SK-N-SH treated with all-trans-retinoic acid at 6 μM for 48 hours (cell line): ENCODE measurements around the gene NUDT15.
"Not testable (repeated sequence)": the region's sequence is repeated elsewhere in the genome, so short reads cannot be mapped to it uniquely, and the experiment has no call there.

Source experiments
- ATAC-seq: fragments of 200-7000 bp; cut with Tn5 transposase; 3 replicates; pipeline ENCODE4 v1.9.1; 2020; ENCODE audit warnings: mild to moderate bottlenecking, moderate library complexity
- ARNTL ChIP-seq: fragments of 450-650 bp; formaldehyde crosslinking; IDR thresholded peaks from 2 replicates; pipeline ENCODE4 v1.5.0; 2020; ENCODE audit warnings: low read depth, mild to moderate bottlenecking, moderate library complexity, borderline replicate concordance
- CSDC2 ChIP-seq: fragments of 250-450 bp; sonication (Bioruptor Pico); IDR thresholded peaks from 2 replicates; pipeline ENCODE4 v1.5.0; 2020; ENCODE audit warnings: mild to moderate bottlenecking, moderate library complexity
- ESRRG ChIP-seq: fragments of 250-450 bp; sonication (Bioruptor Pico); IDR thresholded peaks from 2 replicates; pipeline ENCODE4 v1.6.1; 2021; ENCODE audit warnings: mild to moderate bottlenecking
- OSR1 ChIP-seq: fragments of 250-450 bp; sonication (Bioruptor Pico); IDR thresholded peaks from 2 replicates; pipeline ENCODE4 v1.8.0; 2022; ENCODE audit warnings: moderate library complexity, mild to moderate bottlenecking, inconsistent platforms
- PPARA ChIP-seq: fragments of 250-450 bp; sonication (Bioruptor Pico); IDR thresholded peaks from 2 replicates; pipeline ENCODE4 v1.5.0; 2020; ENCODE audit warnings: mild to moderate bottlenecking, borderline replicate concordance
- RARB ChIP-seq: fragments of 250-450 bp; sonication (Bioruptor Pico); IDR thresholded peaks from 2 replicates; pipeline ENCODE4 v1.8.0; 2021; ENCODE audit warnings: mild to moderate bottlenecking, moderate library complexity
- SNAI2 ChIP-seq: fragments of 250-450 bp; sonication (Bioruptor Pico); IDR thresholded peaks from 2 replicates; pipeline ENCODE4 v1.5.0; 2020; ENCODE audit warnings: mild to moderate bottlenecking, moderate library complexity
- TCF4 ChIP-seq: fragments of 250-450 bp; sonication (Bioruptor Pico); IDR thresholded peaks from 2 replicates; pipeline ENCODE4 v1.8.0; 2021; ENCODE audit warnings: mild to moderate bottlenecking, moderate library complexity, borderline replicate concordance
- TOX ChIP-seq: fragments of 250-450 bp; sonication (Bioruptor Pico); IDR thresholded peaks from 2 replicates; pipeline ENCODE4 v1.8.0; 2021; ENCODE audit warnings: mild to moderate bottlenecking, moderate library complexity, borderline replicate concordance
- ZC3H10 ChIP-seq: fragments of 250-450 bp; sonication (Bioruptor Pico); IDR thresholded peaks from 2 replicates; pipeline ENCODE4 v1.5.1; 2021; ENCODE audit warnings: mild to moderate bottlenecking, moderate library complexity
- ZFP3 ChIP-seq: fragments of 250-450 bp; sonication (Bioruptor Pico); IDR thresholded peaks from 2 replicates; pipeline ENCODE4 v1.5.0; 2020; ENCODE audit warnings: mild to moderate bottlenecking, moderate library complexity
- ZNF565 ChIP-seq: fragments of 450-650 bp; formaldehyde crosslinking; conservative IDR thresholded peaks from 2 replicates; pipeline ENCODE4 v1.5.0; 2020; ENCODE audit warnings: low read depth, mild to moderate bottlenecking, moderate library complexity
- ZNF70 ChIP-seq: fragments of 450-650 bp; formaldehyde crosslinking; IDR thresholded peaks from 2 replicates; pipeline ENCODE4 v1.5.0; 2020; ENCODE audit warnings: mild to moderate bottlenecking, moderate library complexity
- ZNF8 ChIP-seq: fragments of 450-650 bp; formaldehyde crosslinking; IDR thresholded peaks from 2 replicates; pipeline ENCODE4 v1.5.0; 2020; ENCODE audit warnings: mild to moderate bottlenecking, moderate library complexity
- TF ChIP-seq, protein P1 (sequence below): fragments of 250-450 bp; sonication (Bioruptor Pico); IDR thresholded peaks from 2 replicates; pipeline ENCODE4 v1.8.0; 2020; ENCODE audit warnings: mild to moderate bottlenecking, moderate library complexity, borderline replicate concordance
- TF ChIP-seq, protein P2 (sequence below): fragments of 250-450 bp; sonication (Bioruptor Pico); IDR thresholded peaks from 2 replicates; pipeline ENCODE4 v1.5.1; 2020; ENCODE audit warnings: low read depth, mild to moderate bottlenecking, moderate library complexity
- TF ChIP-seq, protein P3 (sequence below): fragments of 250-450 bp; sonication (Bioruptor Pico); IDR thresholded peaks from 2 replicates; pipeline ENCODE4 v1.5.1; 2021; ENCODE audit warnings: mild to moderate bottlenecking, moderate library complexity
- TF ChIP-seq, protein P4 (sequence below): fragments of 250-450 bp; sonication (Bioruptor Pico); IDR thresholded peaks from 2 replicates; pipeline ENCODE4 v1.8.0; 2021; ENCODE audit warnings: low read depth, mild to moderate bottlenecking, moderate library complexity, borderline replicate concordance

Gene NUDT15

DNA sequence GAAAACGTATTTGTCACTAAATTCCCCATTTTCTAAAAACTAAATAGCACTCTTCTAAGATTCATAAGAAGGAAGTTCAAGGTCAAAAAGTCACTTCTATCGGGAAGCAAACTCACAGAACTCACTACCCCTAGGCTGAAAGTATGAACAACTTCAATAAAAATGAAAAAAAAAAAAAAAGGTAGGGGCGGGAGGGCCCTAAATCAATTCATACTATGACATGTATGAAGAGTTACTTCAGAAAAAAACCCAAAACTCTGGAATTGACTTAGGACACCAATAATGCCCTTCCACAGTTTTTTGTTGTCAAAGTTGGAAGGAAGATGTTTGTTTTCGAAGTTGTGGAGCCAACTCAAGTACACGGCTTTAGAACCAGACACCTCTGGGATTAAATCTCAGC is 37.6 kb upstream of the NUDT15 start:
- TF ChIP-seq SNAI2 (no peak), CSDC2 (CRISPR knock-in tag) (no peak), RARB (CRISPR knock-in tag) (no peak), ZFP3 (CRISPR knock-in tag) (no peak), ESRRG (CRISPR knock-in tag) (no peak)
- TF ChIP-seq, protein P1, sequence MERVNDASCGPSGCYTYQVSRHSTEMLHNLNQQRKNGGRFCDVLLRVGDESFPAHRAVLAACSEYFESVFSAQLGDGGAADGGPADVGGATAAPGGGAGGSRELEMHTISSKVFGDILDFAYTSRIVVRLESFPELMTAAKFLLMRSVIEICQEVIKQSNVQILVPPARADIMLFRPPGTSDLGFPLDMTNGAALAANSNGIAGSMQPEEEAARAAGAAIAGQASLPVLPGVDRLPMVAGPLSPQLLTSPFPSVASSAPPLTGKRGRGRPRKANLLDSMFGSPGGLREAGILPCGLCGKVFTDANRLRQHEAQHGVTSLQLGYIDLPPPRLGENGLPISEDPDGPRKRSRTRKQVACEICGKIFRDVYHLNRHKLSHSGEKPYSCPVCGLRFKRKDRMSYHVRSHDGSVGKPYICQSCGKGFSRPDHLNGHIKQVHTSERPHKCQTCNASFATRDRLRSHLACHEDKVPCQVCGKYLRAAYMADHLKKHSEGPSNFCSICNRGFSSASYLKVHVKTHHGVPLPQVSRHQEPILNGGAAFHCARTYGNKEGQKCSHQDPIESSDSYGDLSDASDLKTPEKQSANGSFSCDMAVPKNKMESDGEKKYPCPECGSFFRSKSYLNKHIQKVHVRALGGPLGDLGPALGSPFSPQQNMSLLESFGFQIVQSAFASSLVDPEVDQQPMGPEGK: no peak
- TF ChIP-seq, protein P2, sequence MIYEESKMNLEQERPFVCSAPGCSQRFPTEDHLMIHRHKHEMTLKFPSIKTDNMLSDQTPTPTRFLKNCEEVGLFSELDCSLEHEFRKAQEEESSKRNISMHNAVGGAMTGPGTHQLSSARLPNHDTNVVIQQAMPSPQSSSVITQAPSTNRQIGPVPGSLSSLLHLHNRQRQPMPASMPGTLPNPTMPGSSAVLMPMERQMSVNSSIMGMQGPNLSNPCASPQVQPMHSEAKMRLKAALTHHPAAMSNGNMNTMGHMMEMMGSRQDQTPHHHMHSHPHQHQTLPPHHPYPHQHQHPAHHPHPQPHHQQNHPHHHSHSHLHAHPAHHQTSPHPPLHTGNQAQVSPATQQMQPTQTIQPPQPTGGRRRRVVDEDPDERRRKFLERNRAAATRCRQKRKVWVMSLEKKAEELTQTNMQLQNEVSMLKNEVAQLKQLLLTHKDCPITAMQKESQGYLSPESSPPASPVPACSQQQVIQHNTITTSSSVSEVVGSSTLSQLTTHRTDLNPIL (CRISPR knock-in tag): no peak
- TF ChIP-seq, protein P3, sequence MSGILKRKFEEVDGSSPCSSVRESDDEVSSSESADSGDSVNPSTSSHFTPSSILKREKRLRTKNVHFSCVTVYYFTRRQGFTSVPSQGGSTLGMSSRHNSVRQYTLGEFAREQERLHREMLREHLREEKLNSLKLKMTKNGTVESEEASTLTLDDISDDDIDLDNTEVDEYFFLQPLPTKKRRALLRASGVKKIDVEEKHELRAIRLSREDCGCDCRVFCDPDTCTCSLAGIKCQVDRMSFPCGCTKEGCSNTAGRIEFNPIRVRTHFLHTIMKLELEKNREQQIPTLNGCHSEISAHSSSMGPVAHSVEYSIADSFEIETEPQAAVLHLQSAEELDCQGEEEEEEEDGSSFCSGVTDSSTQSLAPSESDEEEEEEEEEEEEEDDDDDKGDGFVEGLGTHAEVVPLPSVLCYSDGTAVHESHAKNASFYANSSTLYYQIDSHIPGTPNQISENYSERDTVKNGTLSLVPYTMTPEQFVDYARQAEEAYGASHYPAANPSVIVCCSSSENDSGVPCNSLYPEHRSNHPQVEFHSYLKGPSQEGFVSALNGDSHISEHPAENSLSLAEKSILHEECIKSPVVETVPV (CRISPR knock-in tag): no peak
- no peak for ATAC-seq

- ATAC-seq: peak; percentile 58
- TF ChIP-seq, protein P4, sequence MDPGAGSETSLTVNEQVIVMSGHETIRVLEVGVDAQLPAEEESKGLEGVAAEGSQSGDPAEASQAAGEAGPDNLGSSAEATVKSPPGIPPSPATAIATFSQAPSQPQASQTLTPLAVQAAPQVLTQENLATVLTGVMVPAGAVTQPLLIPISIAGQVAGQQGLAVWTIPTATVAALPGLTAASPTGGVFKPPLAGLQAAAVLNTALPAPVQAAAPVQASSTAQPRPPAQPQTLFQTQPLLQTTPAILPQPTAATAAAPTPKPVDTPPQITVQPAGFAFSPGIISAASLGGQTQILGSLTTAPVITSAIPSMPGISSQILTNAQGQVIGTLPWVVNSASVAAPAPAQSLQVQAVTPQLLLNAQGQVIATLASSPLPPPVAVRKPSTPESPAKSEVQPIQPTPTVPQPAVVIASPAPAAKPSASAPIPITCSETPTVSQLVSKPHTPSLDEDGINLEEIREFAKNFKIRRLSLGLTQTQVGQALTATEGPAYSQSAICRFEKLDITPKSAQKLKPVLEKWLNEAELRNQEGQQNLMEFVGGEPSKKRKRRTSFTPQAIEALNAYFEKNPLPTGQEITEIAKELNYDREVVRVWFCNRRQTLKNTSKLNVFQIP (CRISPR knock-in tag): no peak
- TF ChIP-seq, protein P2 (CRISPR knock-in tag): no peak
- no peak for TF ChIP-seq SNAI2
- no peak for TF ChIP-seq ARNTL
- no peak for TF ChIP-seq ZNF8
- no peak for TF ChIP-seq ZNF70
- no peak for TF ChIP-seq PPARA (CRISPR knock-in tag)
- no peak for TF ChIP-seq OSR1 (CRISPR knock-in tag)
- TF ChIP-seq TOX (CRISPR knock-in tag): no peak
- TF ChIP-seq, protein P3 (CRISPR knock-in tag): no peak
- TF ChIP-seq TCF4 (CRISPR knock-in tag): no peak
- TF ChIP-seq CSDC2 (CRISPR knock-in tag): no peak
- no peak for TF ChIP-seq ZC3H10 (CRISPR knock-in tag)
Observed at GRCh38 chr13:48000559-48001113, 36.9 kb upstream of the NUDT15 start.

GRCh38 chr13:48001114-48001881 is 36.2 kb upstream of the NUDT15 start, which contains the start of gene SUCLA2:
Gene SUCLA2, minus strand, starts transcription at chr13:48001273. Its CDS starts 4 bp downstream, at chr13:48001269.
- ATAC-seq: peak; percentile 100
- TF ChIP-seq PPARA (CRISPR knock-in tag): no peak
- no peak for TF ChIP-seq ARNTL
- TF ChIP-seq CSDC2 (CRISPR knock-in tag): no peak
- TF ChIP-seq, protein P4 (CRISPR knock-in tag): no peak
- no peak for TF ChIP-seq ZNF565

GRCh38 chr13:48001999-48002398 is 35.5 kb upstream of the NUDT15 start:
- not testable (repeated sequence) for ATAC-seq
